CD4-positive, alpha-beta memory T cell (primary cell): ENCODE data around the gene MEGF6. TPM values are rescaled to one million over a fixed set of nuclear protein-coding genes. Genes with fewer than 3 reads are reported as not detected.
"Not testable (repeated sequence)": the region's sequence is repeated elsewhere in the genome, so short reads cannot be mapped to it uniquely, and the experiment has no call there.

Experiments used
- CTCF ChIA-PET: fragments of 350-600 bp; sonication (Branson Sonifier 250); formaldehyde crosslinking; loops from one replicate; lab custom pipeline; 2021; ENCODE audit warnings: inconsistent platforms; ENCODE audit not compliant: partially characterized antibody; lab: Charles Lee
- POLR2A ChIA-PET: fragments of 350-600 bp; sonication (Branson Sonifier 250); formaldehyde crosslinking; loops from one replicate; lab custom pipeline; 2021; ENCODE audit not compliant: partially characterized antibody; lab: Charles Lee
- DNase-seq, 5 donors: peaks; one replicate each; pipeline versions ENCODE4 v3.0.0 to v3.0.0-alpha.2; 2020 to 2022; ENCODE audit warnings: mixed read lengths in 1 of 5
- H3K27ac ChIP-seq: one replicate; pipeline ENCODE4 v1.7.0; 2013; ENCODE audit warnings: low read depth, low read length
- H3K27me3 ChIP-seq: 2 replicates; pipeline ENCODE4 v1.7.0; 2013; ENCODE audit warnings: mild to moderate bottlenecking, low read length, moderate library complexity; ENCODE audit not compliant: insufficient read depth
- H3K36me3 ChIP-seq: 2 replicates; pipeline ENCODE4 v1.7.0; 2013; ENCODE audit warnings: mild to moderate bottlenecking, low read length, moderate library complexity; ENCODE audit not compliant: insufficient read depth
- H3K4me1 ChIP-seq: 2 replicates; pipeline ENCODE4 v1.7.0; 2013; ENCODE audit warnings: mild to moderate bottlenecking, low read length, moderate library complexity; ENCODE audit not compliant: insufficient read depth
- H3K4me3 ChIP-seq, 2 donors: one replicate each; pipeline ENCODE4 v1.7.0; 2013; ENCODE audit warnings: low read length in 2 of 2, mild to moderate bottlenecking in 1 of 2
- H3K9me3 ChIP-seq, 2 donors: one replicate each; pipeline ENCODE4 v1.7.0; 2013; ENCODE audit warnings: low read length in 2 of 2, control low read depth in 1 of 2; ENCODE audit not compliant: control insufficient read depth in 1 of 2
- H3K27ac Mint-ChIP-seq, 7 donors: one replicate each; pipeline ENCODE4 v1.8.0; 2020 to 2021; ENCODE audit warnings: mixed read lengths in 7 of 7, mild to moderate bottlenecking in 6 of 7, inconsistent platforms in 3 of 7, moderate library complexity in 3 of 7
- H3K27me3 Mint-ChIP-seq, 2 donors: one replicate each; pipeline ENCODE4 v1.8.0; 2020 to 2021; ENCODE audit warnings: mixed read lengths in 2 of 2
- H3K36me3 Mint-ChIP-seq, 2 donors: one replicate each; pipeline ENCODE4 v1.8.0; 2020 to 2021; ENCODE audit warnings: mixed read lengths in 2 of 2, inconsistent platforms in 1 of 2, mild to moderate bottlenecking in 1 of 2
- H3K4me1 Mint-ChIP-seq, 4 donors: one replicate each; pipeline ENCODE4 v1.8.0; 2020 to 2021; ENCODE audit warnings: mixed read lengths in 4 of 4, mild to moderate bottlenecking in 1 of 4
- H3K4me3 Mint-ChIP-seq, 8 donors: one replicate each; pipeline ENCODE4 v1.8.0; 2020 to 2021; ENCODE audit warnings: mixed read lengths in 8 of 8, mild to moderate bottlenecking in 7 of 8, moderate library complexity in 6 of 8, inconsistent platforms in 3 of 8
- H3K9me3 Mint-ChIP-seq, 8 donors: one replicate each; pipeline ENCODE4 v1.8.0; 2020 to 2021; ENCODE audit warnings: mixed read lengths in 8 of 8, mild to moderate bottlenecking in 5 of 8, inconsistent platforms in 3 of 8, moderate library complexity in 1 of 8
- intact Hi-C: fragments of 100-400 bp; cut with micrococcal nuclease; formaldehyde crosslinking; loops from one replicate; pipeline ENCODE4 v1.15.1; 2023
- polyA plus RNA-seq, 2 donors: library from polyadenylated mRNA; unstranded; fragments of 300-500 nt; fragmentation: Illumina TruSeq; gene quantifications; one replicate each; pipeline ENCODE4 v1.2.3, GENCODE V29; 2021
- total RNA-seq, 2 experiments: library from RNA; stranded (reverse); gene quantifications; one replicate each; pipeline ENCODE4 v1.2.3, GENCODE V29; 2021

MEGF6 gene
- total and polyA plus RNA-seq, 4 experiments from 2014 or later = 2.4 to 168 (median 87.0) TPM

DNA sequence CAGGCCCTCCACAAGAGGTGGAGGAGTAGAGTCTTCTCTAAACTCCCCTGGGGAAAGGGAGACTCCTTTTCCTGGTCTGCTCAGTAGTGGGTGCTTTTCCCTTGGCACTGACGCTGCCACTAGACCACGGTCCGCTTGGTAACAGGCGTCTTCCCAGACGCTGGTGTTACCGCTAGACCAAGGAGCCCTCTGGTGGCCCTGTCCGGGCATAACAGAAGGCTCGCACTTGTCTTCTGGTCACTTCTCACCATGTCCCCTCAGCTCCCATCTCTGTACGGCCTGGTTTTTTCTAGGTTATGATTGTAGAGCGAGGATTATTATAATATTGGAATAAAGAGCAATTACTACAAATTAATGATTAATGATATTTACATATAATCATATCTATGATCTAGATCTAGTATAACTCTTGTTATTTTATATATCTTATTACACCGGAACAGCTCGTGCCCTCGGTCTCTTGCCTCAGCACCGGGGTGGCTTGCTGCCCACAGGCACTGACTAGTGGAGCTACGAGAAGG lies 9.9 kb upstream of the MEGF6 start:
- not testable (repeated sequence) for H3K27me3 Mint-ChIP-seq, H3K9me3 ChIP-seq, H3K4me3 ChIP-seq, H3K27me3 ChIP-seq, H3K36me3 ChIP-seq, H3K27ac ChIP-seq, H3K9me3 Mint-ChIP-seq
- H3K4me1 ChIP-seq = peaks cover 37% of the 10 kb centered on the region
- Mint-ChIP-seq H3K36me3 (peaks cover 2 to 11% of the 10 kb centered on the region in 2 donors), H3K4me1 (peaks cover 28 to 57% (median 44%) of the 10 kb centered on the region in 4 donors), H3K27ac (peak overlapping the region in 4 of 7 donors; percentile 63 to 75 (median 67)), H3K4me3 (peak overlapping the region in 2 of 8 donors; percentile 31 to 61)
- ChIA-PET POLR2A (interaction anchor here (2.2 to 3.7 kb wide), 2 partner anchors 91 to 168 kb away, joined by 5 to 13 read pairs; no protein-coding TSS in a partner anchor), CTCF (interaction anchor here (0.7 to 6.1 kb wide), 10 partner anchors 25 to 168 kb away, joined by 3 to 60 read pairs (median 5); no protein-coding TSS in a partner anchor)
- intact Hi-C loops = loop anchor here (1.0 kb wide), 1 partner anchor 103 kb away; no protein-coding TSS in a partner anchor
- DNase-seq = peak in 1 of 5 donors; percentile 29

DNA sequence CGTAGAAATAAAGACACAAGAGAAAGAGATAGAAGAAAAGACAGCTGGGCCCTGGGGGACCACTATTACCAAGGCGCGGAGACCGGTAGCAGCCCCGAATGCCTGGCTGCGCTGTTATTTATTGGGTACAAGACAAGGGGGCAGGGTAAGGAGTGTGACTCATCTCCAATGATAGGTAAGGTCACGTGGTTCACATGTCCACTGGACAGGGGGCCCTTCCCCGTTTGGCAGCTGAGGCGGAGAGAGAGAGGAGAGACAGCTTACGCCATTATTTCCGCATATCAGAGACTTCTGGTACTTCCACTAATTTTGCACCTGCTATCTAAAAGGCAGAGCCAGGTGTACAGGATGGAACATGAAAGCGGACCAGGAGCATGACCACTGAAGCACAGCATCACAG lies 9.4 kb upstream of the MEGF6 start:
- Histone ChIP-seq H3K4me3 (no peak overlapping the region), H3K36me3 (no peaks in the 10 kb centered on the region), H3K9me3 (no peaks in the 10 kb centered on the region), H3K27me3 (no peaks in the 10 kb centered on the region), H3K4me1 (peaks cover 32% of the 10 kb centered on the region), H3K27ac (no peak overlapping the region)
- H3K27ac Mint-ChIP-seq = peak overlapping the region in 2 of 7 donors; percentile 46 to 64
- peaks cover 0 to 2% (median 0%) of the 10 kb centered on the region in 8 donors for H3K9me3 Mint-ChIP-seq
- POLR2A ChIA-PET = interaction anchor here (2.2 to 3.7 kb wide), 2 partner anchors 90 to 168 kb away, joined by 5 to 13 read pairs; no protein-coding TSS in a partner anchor
- no peak for DNase-seq
- peak overlapping the region in 1 of 8 donors; percentile 52 for H3K4me3 Mint-ChIP-seq
- no peaks in the 10 kb centered on the region for H3K27me3 Mint-ChIP-seq
- intact Hi-C loops = loop anchor here (1.0 kb wide), 1 partner anchor 104 kb away; no protein-coding TSS in a partner anchor
- CTCF ChIA-PET = interaction anchor here (1.0 to 6.1 kb wide), 12 partner anchors 25 to 168 kb away, joined by 3 to 60 read pairs (median 6); no protein-coding TSS in a partner anchor
- H3K4me1 Mint-ChIP-seq = peaks cover 23 to 52% (median 39%) of the 10 kb centered on the region in 4 donors
- H3K36me3 Mint-ChIP-seq = peaks cover 0 to 7% of the 10 kb centered on the region in 2 donors

DNA sequence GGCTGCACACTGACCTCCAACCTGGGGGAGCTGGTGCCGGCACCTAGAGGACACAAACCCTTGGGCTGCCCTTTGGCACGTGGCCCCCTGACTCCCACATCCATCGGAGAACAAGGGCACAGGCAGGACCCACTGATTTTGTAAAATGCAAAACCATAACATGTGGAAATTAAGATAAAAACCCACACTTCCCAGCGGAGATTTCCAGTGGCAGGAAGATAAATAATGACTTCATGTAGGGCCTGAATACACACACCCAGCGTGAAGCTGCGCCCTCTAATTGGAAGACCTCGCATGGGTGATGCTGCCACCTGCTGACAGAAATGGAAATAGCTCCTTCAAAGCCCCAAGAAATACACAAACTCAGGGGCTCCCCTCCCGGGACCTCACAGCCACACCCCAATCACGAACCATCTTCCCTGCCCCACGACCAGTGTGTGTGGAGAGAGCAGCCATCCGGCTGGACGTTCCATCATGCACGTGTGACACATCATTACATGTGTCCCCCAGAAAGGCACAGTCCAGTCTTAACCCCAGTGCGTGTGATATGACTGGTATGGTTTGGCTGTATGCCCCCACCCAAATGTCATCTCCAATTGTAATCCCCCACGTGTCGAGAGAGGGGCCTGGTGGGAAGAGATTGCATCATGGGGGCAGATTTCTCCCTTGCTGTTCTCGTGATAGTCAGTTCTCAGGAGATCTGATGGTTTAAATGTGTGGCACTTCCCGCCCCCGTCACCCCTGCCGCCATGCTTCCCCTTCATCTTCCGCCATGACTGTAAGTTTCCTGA lies 7.8 kb upstream of the MEGF6 start:
- ChIA-PET CTCF (interaction anchor here (0.7 to 6.1 kb wide), 19 partner anchors 11 to 166 kb away, joined by 3 to 60 read pairs (median 4); no protein-coding TSS in a partner anchor), POLR2A (interaction anchor here (0.6 to 3.7 kb wide), 7 partner anchors 89 to 166 kb away, joined by 3 to 13 read pairs (median 4); no protein-coding TSS in a partner anchor)
- intact Hi-C loops = loop anchor here (1.0 to 2.0 kb wide), 5 partner anchors 30 to 166 kb away; no protein-coding TSS in a partner anchor
- Histone ChIP-seq H3K4me1 (peaks cover 27% of the 10 kb centered on the region), H3K4me3 (no peak overlapping the region), H3K36me3 (no peaks in the 10 kb centered on the region), H3K27me3 (no peaks in the 10 kb centered on the region), H3K9me3 (no peaks in the 10 kb centered on the region), H3K27ac (no peak overlapping the region)
- DNase-seq = peak; percentile 74 to 81 (median 78)
- Mint-ChIP-seq H3K9me3 (no peaks in the 10 kb centered on the region), H3K4me3 (no peak overlapping the region), H3K4me1 (peaks cover 20 to 40% (median 34%) of the 10 kb centered on the region in 4 donors), H3K36me3 (peaks cover 0 to 2% of the 10 kb centered on the region in 2 donors), H3K27ac (peak overlapping the region in 2 of 7 donors; percentile 53 to 60), H3K27me3 (peaks cover 0 to 1% of the 10 kb centered on the region in 2 donors)

DNA sequence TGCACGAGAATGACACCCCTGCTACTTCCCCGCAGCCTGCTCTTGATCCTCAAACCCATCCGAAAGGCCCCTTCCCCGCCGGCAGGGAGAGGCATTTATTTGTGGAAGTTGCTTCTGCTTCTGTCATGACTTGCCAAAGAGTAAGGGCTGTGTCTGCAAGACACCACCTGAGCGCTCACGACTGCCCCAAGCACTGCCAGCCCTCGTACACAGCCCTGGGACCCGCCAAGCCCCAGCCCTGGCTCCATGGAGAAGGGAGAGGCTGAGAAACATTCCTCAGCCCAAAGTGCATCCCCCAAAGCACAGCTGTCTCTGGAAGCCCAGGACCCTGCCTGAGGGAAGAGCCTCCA lies 7.2 kb upstream of the MEGF6 start:
- Mint-ChIP-seq H3K27me3 (peaks cover 0 to 6% of the 10 kb centered on the region in 2 donors), H3K4me1 (peaks cover 15 to 35% (median 28%) of the 10 kb centered on the region in 4 donors), H3K36me3 (peaks cover 0 to under 1% of the 10 kb centered on the region in 2 donors), H3K9me3 (no peaks in the 10 kb centered on the region), H3K4me3 (no peak overlapping the region), H3K27ac (peak overlapping the region in 1 of 7 donors; percentile 53)
- Histone ChIP-seq H3K4me3 (no peak overlapping the region), H3K36me3 (no peaks in the 10 kb centered on the region), H3K9me3 (no peaks in the 10 kb centered on the region), H3K27me3 (no peaks in the 10 kb centered on the region), H3K4me1 (peaks cover 21% of the 10 kb centered on the region), H3K27ac (no peak overlapping the region)
- CTCF ChIA-PET = interaction anchor here (0.7 to 6.1 kb wide), 19 partner anchors 11 to 166 kb away, joined by 3 to 60 read pairs (median 4); no protein-coding TSS in a partner anchor
- no peak for DNase-seq
- intact Hi-C loops = loop anchor here (2.0 kb wide), 1 partner anchor 30 kb away; no protein-coding TSS in a partner anchor
- POLR2A ChIA-PET = interaction anchor here (0.9 to 3.7 kb wide), 6 partner anchors 88 to 166 kb away, joined by 3 to 13 read pairs (median 4); no protein-coding TSS in a partner anchor

DNA sequence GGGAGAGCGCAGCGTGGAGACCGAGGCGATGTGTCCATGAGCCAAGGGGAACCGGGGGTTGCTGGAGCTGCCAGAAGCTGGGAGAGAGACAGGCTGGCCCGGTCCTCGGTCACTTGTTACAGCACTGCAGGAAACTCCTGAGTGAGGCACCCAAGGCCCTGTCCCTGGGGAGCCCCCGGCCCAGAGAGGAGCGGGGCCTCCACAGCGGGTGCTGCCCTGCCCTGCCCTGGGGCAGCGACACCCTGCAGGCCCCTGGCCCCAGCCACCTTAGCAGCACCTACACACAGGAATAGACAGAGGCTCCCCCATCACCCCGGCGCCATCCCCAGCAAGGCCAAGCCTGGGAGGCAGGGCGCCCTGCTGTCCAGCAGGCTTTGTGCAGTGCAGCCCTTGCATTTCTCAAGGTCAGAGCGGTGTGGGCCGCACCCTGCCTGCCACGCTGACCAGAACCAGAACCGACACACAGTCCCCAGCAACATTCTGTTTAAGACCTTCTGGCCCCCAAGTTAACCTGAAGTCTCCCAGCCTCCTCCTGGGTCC lies 6.6 kb upstream of the MEGF6 start:
- peaks cover 10 to 28% (median 22%) of the 10 kb centered on the region in 4 donors for H3K4me1 Mint-ChIP-seq
- DNase-seq = no peak
- H3K9me3 Mint-ChIP-seq = no peaks in the 10 kb centered on the region
- H3K27ac Mint-ChIP-seq = no peak overlapping the region
- no peak overlapping the region for H3K27ac ChIP-seq
- peaks cover 15% of the 10 kb centered on the region for H3K4me1 ChIP-seq
- no peaks in the 10 kb centered on the region for H3K36me3 ChIP-seq
- no peaks in the 10 kb centered on the region for H3K27me3 ChIP-seq
- ChIA-PET POLR2A (interaction anchor here (1.4 kb wide), 1 partner anchor 127 kb away, joined by 4 read pairs; no protein-coding TSS in a partner anchor), CTCF (interaction anchor here (1.1 to 2.5 kb wide), 5 partner anchors 21 to 129 kb away, joined by 3 to 16 read pairs (median 5); no protein-coding TSS in a partner anchor)
- no peak overlapping the region for H3K4me3 Mint-ChIP-seq
- H3K9me3 ChIP-seq = no peaks in the 10 kb centered on the region
- intact Hi-C loops = loop anchor here (2.0 kb wide), 1 partner anchor 29 kb away; no protein-coding TSS in a partner anchor
- peaks cover 0 to 6% of the 10 kb centered on the region in 2 donors for H3K27me3 Mint-ChIP-seq
- H3K36me3 Mint-ChIP-seq = no peaks in the 10 kb centered on the region
- H3K4me3 ChIP-seq = no peak overlapping the region

DNA sequence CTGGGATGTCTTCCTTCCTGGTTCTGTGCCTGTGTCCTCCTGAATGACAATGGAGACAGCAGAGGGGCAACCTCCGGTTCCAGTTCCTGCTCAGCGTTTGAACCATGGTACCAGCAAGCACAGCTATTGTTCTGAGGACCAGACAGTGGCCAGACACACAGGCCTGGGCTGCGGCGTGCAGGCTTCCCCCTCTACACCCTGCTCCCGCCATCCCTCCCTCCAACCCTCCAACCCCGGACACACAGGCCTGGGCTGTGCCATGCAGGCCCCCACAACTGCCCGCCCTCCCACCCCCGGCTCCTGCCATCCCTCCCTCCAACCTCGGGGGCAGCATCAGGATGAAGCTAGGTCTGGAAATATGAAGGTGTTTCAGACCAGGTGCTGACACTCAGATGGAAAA lies 5.6 kb upstream of the MEGF6 start:
- Histone ChIP-seq H3K27ac (no peak overlapping the region), H3K9me3 (no peaks in the 10 kb centered on the region), H3K4me1 (peaks cover 10% of the 10 kb centered on the region), H3K36me3 (no peaks in the 10 kb centered on the region), H3K27me3 (no peaks in the 10 kb centered on the region), H3K4me3 (no peak overlapping the region)
- Mint-ChIP-seq H3K27me3 (peaks cover 0 to 6% of the 10 kb centered on the region in 2 donors), H3K4me3 (no peak overlapping the region), H3K4me1 (peaks cover 5 to 22% (median 14%) of the 10 kb centered on the region in 4 donors), H3K27ac (no peak overlapping the region), H3K9me3 (no peaks in the 10 kb centered on the region), H3K36me3 (no peaks in the 10 kb centered on the region)
- ChIA-PET POLR2A (no interaction called here), CTCF (interaction anchor here (1.1 to 2.0 kb wide), 3 partner anchors 13 to 126 kb away, joined by 3 to 7 read pairs (median 5); no protein-coding TSS in a partner anchor)
- intact Hi-C loops = no loop called here
- DNase-seq = no peak
